Nephron progenitor cell (in vitro differentiated cells): ENCODE measurements around the gene DBH.

Source experiments
- DNase-seq: peaks from one replicate; pipeline ENCODE4 v3.0.0; 2021
- H3K27ac Mint-ChIP-seq: 2 replicates; pipeline ENCODE4 v1.8.0; 2021; ENCODE audit warnings: mild to moderate bottlenecking, moderate library complexity, mixed read lengths
- H3K27me3 Mint-ChIP-seq: 2 replicates; pipeline ENCODE4 v1.8.0; 2021; ENCODE audit warnings: mild to moderate bottlenecking, low read depth, mixed read lengths; ENCODE audit not compliant: poor library complexity
- H3K36me3 Mint-ChIP-seq: 2 replicates; pipeline ENCODE4 v1.8.0; 2021; ENCODE audit warnings: low read depth, mixed read lengths
- H3K4me1 Mint-ChIP-seq: 2 replicates; pipeline ENCODE4 v1.8.0; 2021; ENCODE audit warnings: mixed read lengths
- H3K4me3 Mint-ChIP-seq: 2 replicates; pipeline ENCODE4 v1.8.0; 2021; ENCODE audit warnings: mild to moderate bottlenecking, moderate library complexity, mixed read lengths
- H3K9me3 Mint-ChIP-seq: 2 replicates; pipeline ENCODE4 v1.8.0; 2021; ENCODE audit warnings: mild to moderate bottlenecking, moderate library complexity, mixed read lengths
- TF ChIP-seq, protein P1 (sequence below): fragments of 200-600 bp; sonication (generic); IDR thresholded peaks from 2 replicates; pipeline ENCODE4 v1.5.0; 2021; ENCODE audit warnings: antibody characterized with exemption

DBH gene

DNA sequence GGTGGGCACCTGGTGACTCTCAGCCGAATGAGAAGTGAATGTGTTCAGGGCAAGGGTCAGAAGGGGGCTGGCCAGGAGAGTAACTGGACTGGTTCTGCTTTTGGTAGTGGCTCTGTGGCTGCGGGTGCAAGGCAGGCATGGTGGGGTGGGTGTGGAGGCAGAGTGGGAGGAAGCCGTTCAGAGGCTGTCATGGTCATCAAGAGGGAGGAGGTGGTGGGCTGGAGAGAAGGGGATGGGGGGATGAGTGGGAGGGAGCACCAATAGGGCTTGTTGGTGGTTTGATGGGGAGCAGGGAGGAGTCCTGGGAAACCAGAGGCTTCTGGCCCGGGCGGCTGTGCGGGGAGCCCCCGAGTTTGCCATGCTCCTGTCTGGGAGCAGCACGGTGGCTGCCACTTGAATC, 40.3 kb upstream of the DBH start:
- Mint-ChIP-seq H3K27ac (no peak overlapping the region), H3K36me3 (peaks cover 10% of the 10 kb centered on the region), H3K27me3 (peaks cover 5% of the 10 kb centered on the region), H3K4me1 (peaks cover 3% of the 10 kb centered on the region), H3K9me3 (peaks cover 32% of the 10 kb centered on the region), H3K4me3 (no peak overlapping the region)
- no peak for DNase-seq
- TF ChIP-seq, protein P1, sequence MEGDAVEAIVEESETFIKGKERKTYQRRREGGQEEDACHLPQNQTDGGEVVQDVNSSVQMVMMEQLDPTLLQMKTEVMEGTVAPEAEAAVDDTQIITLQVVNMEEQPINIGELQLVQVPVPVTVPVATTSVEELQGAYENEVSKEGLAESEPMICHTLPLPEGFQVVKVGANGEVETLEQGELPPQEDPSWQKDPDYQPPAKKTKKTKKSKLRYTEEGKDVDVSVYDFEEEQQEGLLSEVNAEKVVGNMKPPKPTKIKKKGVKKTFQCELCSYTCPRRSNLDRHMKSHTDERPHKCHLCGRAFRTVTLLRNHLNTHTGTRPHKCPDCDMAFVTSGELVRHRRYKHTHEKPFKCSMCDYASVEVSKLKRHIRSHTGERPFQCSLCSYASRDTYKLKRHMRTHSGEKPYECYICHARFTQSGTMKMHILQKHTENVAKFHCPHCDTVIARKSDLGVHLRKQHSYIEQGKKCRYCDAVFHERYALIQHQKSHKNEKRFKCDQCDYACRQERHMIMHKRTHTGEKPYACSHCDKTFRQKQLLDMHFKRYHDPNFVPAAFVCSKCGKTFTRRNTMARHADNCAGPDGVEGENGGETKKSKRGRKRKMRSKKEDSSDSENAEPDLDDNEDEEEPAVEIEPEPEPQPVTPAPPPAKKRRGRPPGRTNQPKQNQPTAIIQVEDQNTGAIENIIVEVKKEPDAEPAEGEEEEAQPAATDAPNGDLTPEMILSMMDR: no peak

DNA sequence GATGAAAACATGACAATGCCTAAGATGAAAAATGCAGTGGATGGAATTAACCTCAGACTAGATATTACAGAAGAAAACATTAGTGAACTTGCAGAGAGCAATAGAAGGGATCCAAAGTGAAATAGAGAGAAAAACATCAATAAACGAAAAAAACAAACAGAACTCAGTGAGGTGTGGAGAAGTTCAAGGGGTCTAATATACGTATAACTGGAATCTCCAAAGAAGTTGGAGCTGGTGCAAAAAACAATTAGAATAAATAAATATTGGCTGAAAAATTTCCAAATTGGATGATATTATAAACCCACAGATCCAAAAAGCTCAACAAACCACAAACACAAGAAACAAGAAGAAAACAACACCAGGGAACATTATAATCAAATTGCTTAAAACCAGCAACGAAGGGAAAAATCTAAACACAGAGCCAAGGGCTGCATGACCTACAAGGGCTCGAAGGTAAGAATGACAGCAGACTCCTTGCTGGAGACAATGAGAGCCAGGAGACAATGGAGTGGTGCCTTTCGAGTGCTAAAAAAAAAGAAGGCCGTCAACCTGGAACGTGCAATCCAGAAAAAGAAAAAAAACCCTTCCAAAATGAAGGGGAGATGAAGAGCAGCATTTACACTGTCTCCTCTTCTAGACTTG, 38.7 kb upstream of the DBH start:
- TF ChIP-seq, protein P1: no peak
- Mint-ChIP-seq H3K4me1 (peaks cover 14% of the 10 kb centered on the region), H3K4me3 (no peak overlapping the region), H3K27ac (no peak overlapping the region), H3K36me3 (peaks cover 10% of the 10 kb centered on the region), H3K27me3 (peaks cover 5% of the 10 kb centered on the region), H3K9me3 (peaks cover 32% of the 10 kb centered on the region)
- no peak for DNase-seq

DNA sequence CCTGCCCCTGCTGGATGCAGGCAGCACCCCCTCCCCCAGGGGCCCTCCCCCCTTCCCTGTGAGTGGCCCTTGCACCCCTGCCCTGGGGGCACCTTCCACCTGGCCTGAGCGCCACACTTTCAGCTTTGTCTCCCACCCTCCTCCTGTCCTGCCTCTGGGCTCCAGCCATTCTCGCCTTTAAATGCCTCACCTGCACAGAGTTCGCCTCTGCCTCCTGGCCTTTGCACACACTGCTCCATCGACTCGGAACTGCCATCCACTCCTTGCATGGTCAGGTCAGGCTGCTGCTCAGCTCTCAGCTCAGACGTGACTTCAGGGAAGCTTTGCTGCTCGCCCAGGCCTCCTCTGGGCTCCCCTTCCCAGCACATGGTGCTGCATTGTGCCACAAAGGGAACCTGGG, 37.2 kb upstream of the DBH start:
- Mint-ChIP-seq H3K36me3 (peaks cover 10% of the 10 kb centered on the region), H3K4me1 (peaks cover 17% of the 10 kb centered on the region), H3K27ac (no peak overlapping the region), H3K27me3 (peaks cover under 1% of the 10 kb centered on the region), H3K4me3 (no peak overlapping the region), H3K9me3 (peaks cover 32% of the 10 kb centered on the region)
- DNase-seq: no peak
- TF ChIP-seq, protein P1: no peak

DNA sequence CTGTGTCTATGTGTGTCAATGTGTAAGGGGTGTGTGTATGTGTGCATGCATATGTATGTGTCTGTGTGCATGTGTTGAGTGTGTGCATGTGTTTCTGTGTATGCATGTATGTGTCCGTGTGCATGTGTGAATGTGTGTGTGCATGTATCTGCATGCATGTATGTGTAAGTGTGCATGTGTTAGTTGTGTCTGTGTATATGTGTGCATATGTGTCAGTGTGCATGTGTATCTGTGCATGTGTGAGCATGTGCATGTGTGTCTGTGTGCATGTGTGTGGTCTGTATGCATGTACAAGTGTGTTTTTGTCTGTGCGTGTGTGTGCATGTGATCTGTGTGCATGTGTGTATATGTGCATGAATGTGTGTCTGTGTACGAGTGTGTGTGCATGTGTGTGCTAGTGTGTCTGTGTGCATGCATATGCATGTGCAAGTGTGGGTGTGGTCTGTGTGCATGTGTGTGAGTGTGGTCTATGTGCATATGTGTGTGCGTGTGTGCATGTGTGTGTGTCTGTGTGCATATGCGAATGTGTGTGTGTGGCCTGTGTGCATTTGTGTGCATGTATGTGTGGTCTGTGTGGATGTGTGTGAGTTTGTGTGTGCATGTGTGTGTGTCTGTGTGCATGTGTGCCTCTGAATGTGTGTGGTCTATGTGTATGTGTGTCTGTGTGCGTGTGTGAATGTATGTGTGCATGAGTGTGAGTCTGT, 36.5 kb upstream of the DBH start:
- TF ChIP-seq, protein P1: no peak
- Mint-ChIP-seq H3K9me3 (peaks cover 32% of the 10 kb centered on the region), H3K4me3 (no peak overlapping the region), H3K4me1 (peaks cover 18% of the 10 kb centered on the region), H3K27me3 (peaks cover 3% of the 10 kb centered on the region), H3K27ac (no peak overlapping the region), H3K36me3 (peaks cover 10% of the 10 kb centered on the region)
- no peak for DNase-seq

DNA sequence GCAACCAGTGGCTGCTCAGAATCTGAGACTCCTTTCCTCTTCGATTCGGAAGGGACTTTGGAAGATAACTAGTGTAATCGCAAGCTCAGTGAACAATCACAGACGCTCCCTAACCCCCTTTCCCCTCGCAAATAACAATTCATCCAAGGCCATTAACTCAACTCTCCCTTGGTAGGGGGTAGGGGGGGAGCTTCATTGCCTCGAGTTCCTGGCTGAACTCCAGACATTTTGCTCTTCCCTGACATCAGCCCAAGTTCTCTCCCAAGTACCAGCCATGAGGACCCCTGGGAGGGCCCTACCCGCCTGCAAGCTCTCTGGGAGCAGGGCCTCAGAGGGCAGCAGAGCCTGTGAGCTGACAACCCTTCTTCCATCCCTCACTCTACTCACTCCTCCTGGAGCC, 35.4 kb upstream of the DBH start:
- Mint-ChIP-seq H3K36me3 (peaks cover 10% of the 10 kb centered on the region), H3K9me3 (peaks cover 28% of the 10 kb centered on the region), H3K4me3 (no peak overlapping the region), H3K27me3 (peaks cover 4% of the 10 kb centered on the region), H3K4me1 (peaks cover 21% of the 10 kb centered on the region), H3K27ac (no peak overlapping the region)
- no peak for DNase-seq
- TF ChIP-seq, protein P1: no peak

DNA sequence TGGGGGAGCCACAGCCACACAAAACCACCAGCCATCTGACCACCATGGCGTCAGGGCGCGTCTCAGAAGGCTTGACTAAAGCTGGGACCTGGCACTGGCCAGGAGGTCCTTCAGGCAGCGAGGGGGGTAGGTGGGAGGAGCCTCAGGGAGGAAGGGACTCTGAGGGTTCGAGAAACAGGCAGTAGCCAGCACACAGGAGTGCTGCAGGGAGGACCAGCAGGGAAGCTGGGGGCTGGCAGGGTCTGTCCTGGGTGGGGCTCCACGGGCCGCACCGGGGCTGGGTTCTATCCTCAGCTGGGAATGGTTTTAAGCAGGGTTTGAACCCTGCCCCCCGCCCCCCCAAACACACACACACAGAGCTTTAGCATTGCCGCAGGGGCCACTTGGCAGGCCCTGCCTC, 34.4 kb upstream of the DBH start:
- Mint-ChIP-seq H3K4me3 (no peak overlapping the region), H3K27me3 (peaks cover 14% of the 10 kb centered on the region), H3K36me3 (peaks cover 10% of the 10 kb centered on the region), H3K27ac (no peak overlapping the region), H3K9me3 (peaks cover 18% of the 10 kb centered on the region), H3K4me1 (peaks cover 21% of the 10 kb centered on the region)
- DNase-seq: no peak
- TF ChIP-seq, protein P1: no peak
